Stomach (tissue), 4 donors: ENCODE results near the gene OR2AT4.

Experiments used
- EP300 ChIP-seq: sonication (generic); formaldehyde crosslinking; IDR thresholded peaks from one replicate; pipeline ENCODE4 v1.6.1; 2017; ENCODE audit warnings: antibody characterized with exemption
- POLR2A ChIP-seq, 4 donors: fragments of 450-650 bp; IDR thresholded peaks; one replicate each; pipeline ENCODE4 v1.6.1; 2016; ENCODE audit warnings: antibody characterized with exemption in 4 of 4, control low read depth in 2 of 4, mild to moderate bottlenecking in 1 of 4, moderate library complexity in 1 of 4
- POLR2AphosphoS5 ChIP-seq, 3 donors: sonication (generic); formaldehyde crosslinking; IDR thresholded peaks; one replicate each; pipeline ENCODE4 v1.6.1; 2016; ENCODE audit warnings: antibody characterized with exemption in 3 of 3
- TF ChIP-seq, protein P1 (sequence below), 7 experiments: fragments of 450-650 bp in 4 of 7; fragments of 200-600 bp in 3 of 7; sonication (generic) in 3 of 7; IDR thresholded peaks; one replicate each; pipeline ENCODE4 v1.5.1; 2016 to 2019; ENCODE audit warnings: antibody characterized with exemption in 7 of 7, control low read depth in 2 of 7, mild to moderate bottlenecking in 1 of 7

DNA sequence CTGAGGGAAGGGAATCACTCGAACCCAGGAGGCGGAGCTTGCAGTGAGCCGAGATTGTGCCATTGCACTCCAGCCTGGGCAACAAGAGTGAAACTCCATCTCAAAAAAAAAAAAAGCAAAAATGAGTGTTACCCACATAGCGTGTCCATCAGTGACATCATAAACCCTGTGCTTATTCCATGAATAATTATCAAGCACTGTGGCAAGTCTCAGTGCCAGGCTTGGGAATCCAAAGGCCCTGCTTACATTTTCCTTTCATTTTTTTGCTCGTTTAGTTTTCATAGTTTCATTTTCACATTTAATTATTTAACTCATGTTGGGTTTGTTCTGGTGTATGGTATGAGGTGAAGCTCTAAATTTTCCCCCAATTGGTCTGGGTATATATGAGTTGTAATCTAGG is 61.4 kb downstream of the OR2AT4 start:
- TF ChIP-seq, protein P1, sequence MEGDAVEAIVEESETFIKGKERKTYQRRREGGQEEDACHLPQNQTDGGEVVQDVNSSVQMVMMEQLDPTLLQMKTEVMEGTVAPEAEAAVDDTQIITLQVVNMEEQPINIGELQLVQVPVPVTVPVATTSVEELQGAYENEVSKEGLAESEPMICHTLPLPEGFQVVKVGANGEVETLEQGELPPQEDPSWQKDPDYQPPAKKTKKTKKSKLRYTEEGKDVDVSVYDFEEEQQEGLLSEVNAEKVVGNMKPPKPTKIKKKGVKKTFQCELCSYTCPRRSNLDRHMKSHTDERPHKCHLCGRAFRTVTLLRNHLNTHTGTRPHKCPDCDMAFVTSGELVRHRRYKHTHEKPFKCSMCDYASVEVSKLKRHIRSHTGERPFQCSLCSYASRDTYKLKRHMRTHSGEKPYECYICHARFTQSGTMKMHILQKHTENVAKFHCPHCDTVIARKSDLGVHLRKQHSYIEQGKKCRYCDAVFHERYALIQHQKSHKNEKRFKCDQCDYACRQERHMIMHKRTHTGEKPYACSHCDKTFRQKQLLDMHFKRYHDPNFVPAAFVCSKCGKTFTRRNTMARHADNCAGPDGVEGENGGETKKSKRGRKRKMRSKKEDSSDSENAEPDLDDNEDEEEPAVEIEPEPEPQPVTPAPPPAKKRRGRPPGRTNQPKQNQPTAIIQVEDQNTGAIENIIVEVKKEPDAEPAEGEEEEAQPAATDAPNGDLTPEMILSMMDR (IDR thresholded peaks at IDR 0.05) = no peak
- no peak for TF ChIP-seq POLR2A (IDR thresholded peaks at IDR 0.05)
- TF ChIP-seq EP300 = no peak
- TF ChIP-seq POLR2AphosphoS5 (IDR thresholded peaks at IDR 0.05) = no peak
